HCT116 (cell line): ENCODE results near the gene CDC6. TPM values are rescaled to one million over a fixed set of nuclear protein-coding genes. Genes with fewer than 3 reads are reported as not detected.

Experiments
- ATAC-seq: fragments of 200-7000 bp; cut with Tn5 transposase; 2 replicates; pipeline ENCODE4 v1.9.1; 2020; ENCODE audit warnings: mild to moderate bottlenecking, moderate library complexity
- BruUV-seq: library from RNA; stranded (reverse); fragments of 400-500 nt; replicated peaks from 2 replicates; lab custom pipeline; 2021; lab: Mats Ljungman, UMichigan
- CTCF ChIA-PET: fragments of 300-600 bp; sonication (Branson Sonifier 250); formaldehyde crosslinking; loops from one replicate; lab custom pipeline; 2021; ENCODE audit warnings: antibody characterized with exemption; lab: Charles Lee
- POLR2A ChIA-PET: fragments of 300-600, 350-600 bp; sonication (Branson Sonifier 250); formaldehyde crosslinking; loops from one replicate; lab custom pipeline; 2021; ENCODE audit warnings: antibody characterized with exemption; lab: Charles Lee
- RAD21 ChIA-PET, 2 experiments: fragments of 300-600 bp; sonication (Branson Sonifier 250); formaldehyde crosslinking; loops; one replicate each; lab custom pipeline; 2023; ENCODE audit warnings: low total read pairs in 2 of 2; ENCODE audit not compliant: uncharacterized antibody in 2 of 2, unreplicated experiment in 2 of 2, low non-redundant PET in 1 of 2; lab: Charles Lee
- DNase-seq: peaks from one replicate; pipeline ENCODE4 v3.0.0-alpha.2; 2010; ENCODE audit warnings: low read depth, low spot score
- H2AFZ ChIP-seq: fragments of 200-600 bp; shearing (Covaris generic), sonication (generic); 2 replicates; pipeline ENCODE4 v1.6.1; 2017; ENCODE audit warnings: low read depth, mixed run types, mixed read lengths, antibody characterized with exemption, low read length; ENCODE audit not compliant: poor library complexity, severe bottlenecking
- H3K27ac ChIP-seq: 2 replicates; pipeline ENCODE4 v1.5.1; 2012; ENCODE audit warnings: low read depth, low read length
- H3K27me3 ChIP-seq: fragments of 200-600 bp; sonication (generic); 2 replicates; pipeline ENCODE4 v1.6.1; 2016; ENCODE audit warnings: mixed run types, low read length, mixed read lengths; ENCODE audit not compliant: insufficient read depth
- H3K36me3 ChIP-seq, 2 experiments: fragments of 200-500 bp in 1 of 2; fragments of 200-600 bp in 1 of 2; sonication (Bioruptor generic) in 1 of 2; sonication (generic) in 1 of 2; 2 replicates each; pipeline versions ENCODE4 v1.5.1 to v1.6.1; 2014 to 2016; ENCODE audit warnings: low read length in 2 of 2, inconsistent platforms in 1 of 2, mixed read lengths in 1 of 2, mixed run types in 1 of 2; ENCODE audit not compliant: insufficient read depth in 2 of 2, control insufficient read depth in 1 of 2
- H3K4me1 ChIP-seq, 2 experiments: fragments of 200-600 bp in 1 of 2; sonication (generic) in 1 of 2; 2 replicates each; pipeline versions ENCODE4 v1.5.1 to v1.6.1; 2012 to 2017; ENCODE audit warnings: low read length in 2 of 2, inconsistent platforms in 1 of 2, mild to moderate bottlenecking in 1 of 2, mixed read lengths in 1 of 2, mixed run types in 1 of 2, moderate library complexity in 1 of 2; ENCODE audit not compliant: insufficient read depth in 2 of 2, control insufficient read depth in 1 of 2
- H3K4me2 ChIP-seq: fragments of 200-600 bp; sonication (generic); 2 replicates; pipeline ENCODE4 v1.6.1; 2017; ENCODE audit warnings: mixed run types, low read length, mixed read lengths
- H3K4me3 ChIP-seq, 2 experiments: fragments of 200-600 bp in 1 of 2; sonication (generic) in 1 of 2; replicated peaks in 1 of 2; 2 replicates each; pipeline ENCODE4 v1.5.1; 2011 to 2016; ENCODE audit warnings: low read length in 2 of 2, control low read depth in 1 of 2, low read depth in 1 of 2, mild to moderate bottlenecking in 1 of 2, mixed read lengths in 1 of 2, mixed run types in 1 of 2
- H3K79me2 ChIP-seq: fragments of 200-600 bp; sonication (generic); 2 replicates; pipeline ENCODE4 v1.6.1; 2017; ENCODE audit warnings: mild to moderate bottlenecking, mixed run types, low read length, moderate library complexity, mixed read lengths; ENCODE audit not compliant: insufficient read depth
- H3K9ac ChIP-seq: fragments of 200-600 bp; sonication (generic); 2 replicates; pipeline ENCODE4 v1.6.1; 2016; ENCODE audit warnings: low read length, mixed read lengths
- H3K9me2 ChIP-seq: fragments of 200-600 bp; sonication (generic), shearing (Covaris generic); 2 replicates; pipeline ENCODE4 v1.6.1; 2017; ENCODE audit warnings: mixed run types, mild to moderate bottlenecking, moderate library complexity; ENCODE audit not compliant: insufficient read depth
- H3K9me3 ChIP-seq, 2 experiments: fragments of 200-500 bp in 1 of 2; fragments of 200-600 bp in 1 of 2; sonication (Bioruptor generic) in 1 of 2; sonication (generic) in 1 of 2; 2 replicates each; pipeline ENCODE4 v1.6.1; 2014 to 2017; ENCODE audit warnings: low read length in 2 of 2, mixed read lengths in 2 of 2, inconsistent platforms in 1 of 2, low read depth in 1 of 2, mild to moderate bottlenecking in 1 of 2, mixed run types in 1 of 2, moderate library complexity in 1 of 2; ENCODE audit not compliant: control insufficient read depth in 1 of 2, insufficient read depth in 1 of 2
- H4K20me1 ChIP-seq: fragments of 200-600 bp; sonication (generic), shearing (Covaris generic); 2 replicates; pipeline ENCODE4 v1.6.1; 2017; ENCODE audit warnings: mixed run types, mild to moderate bottlenecking, moderate library complexity; ENCODE audit not compliant: insufficient read depth
- CBX3 ChIP-seq: IDR thresholded peaks from 2 replicates; pipeline ENCODE4 v1.6.1; 2012; ENCODE audit warnings: low read depth
- CEBPB ChIP-seq: IDR thresholded peaks from 2 replicates; pipeline ENCODE4 v1.6.1; 2012; ENCODE audit warnings: low read depth
- EGR1 ChIP-seq: IDR thresholded peaks from 2 replicates; pipeline ENCODE4 v1.6.1; 2012; ENCODE audit warnings: low read depth
- ELF1 ChIP-seq: IDR thresholded peaks from 2 replicates; pipeline ENCODE4 v1.6.1; 2012; ENCODE audit warnings: low read depth, borderline replicate concordance
- EZH2 ChIP-seq: fragments of 200-600 bp; sonication (generic); IDR thresholded peaks from 2 replicates; pipeline ENCODE4 v1.6.1; 2017; ENCODE audit warnings: antibody characterized with exemption, mixed run types
- EZH2phosphoT487 ChIP-seq: fragments of 200-600 bp; IDR thresholded peaks from 2 replicates; pipeline ENCODE4 v1.6.1; 2018; ENCODE audit warnings: antibody characterized with exemption, borderline replicate concordance
- FOSL1 ChIP-seq: IDR thresholded peaks from 2 replicates; pipeline ENCODE4 v1.6.1; 2012; ENCODE audit warnings: low read depth
- JUND ChIP-seq: IDR thresholded peaks from 2 replicates; pipeline ENCODE4 v1.6.1; 2012
- POLR2A ChIP-seq: IDR thresholded peaks from 2 replicates; pipeline ENCODE4 v1.7.0; 2011; ENCODE audit warnings: borderline replicate concordance; ENCODE audit not compliant: insufficient read depth, insufficient read length; ENCODE audit errors: extremely low read depth
- POLR2AphosphoS5 ChIP-seq: IDR thresholded peaks from 2 replicates; pipeline ENCODE4 v1.6.1; 2011; ENCODE audit warnings: mild to moderate bottlenecking, low read depth, low read length, moderate library complexity
- RAD21 ChIP-seq: IDR thresholded peaks from 2 replicates; pipeline ENCODE4 v1.6.1; 2012; ENCODE audit warnings: low read depth, mild to moderate bottlenecking
- SIN3A ChIP-seq: IDR thresholded peaks from 2 replicates; pipeline ENCODE4 v1.6.1; 2012; ENCODE audit warnings: low read depth
- SP1 ChIP-seq: IDR thresholded peaks from 2 replicates; pipeline ENCODE4 v1.6.1; 2012; ENCODE audit warnings: low read depth
- SRF ChIP-seq: IDR thresholded peaks from 2 replicates; pipeline ENCODE4 v1.6.1; 2012; ENCODE audit warnings: low read depth
- TCF7L2 ChIP-seq: IDR thresholded peaks from 2 replicates; pipeline ENCODE4 v1.7.0; 2011; ENCODE audit warnings: borderline replicate concordance, inconsistent platforms; ENCODE audit not compliant: insufficient read depth, insufficient read length; ENCODE audit errors: extremely low read depth
- ZFX ChIP-seq: fragments of 450-650 bp; IDR thresholded peaks from 2 replicates; pipeline ENCODE4 v1.6.1; 2017
- ZNF274 ChIP-seq: fragments of 200-500 bp; sonication (Bioruptor generic); IDR thresholded peaks from 2 replicates; pipeline ENCODE4 v1.6.1; 2014; ENCODE audit warnings: mild to moderate bottlenecking, low read depth, low read length, inconsistent platforms
- intact Hi-C: fragments of 100-400 bp; cut with micrococcal nuclease; formaldehyde crosslinking; loops from 2 replicates; pipeline ENCODE4 v1.10.0; 2022
- total RNA-seq: library from RNA; stranded (reverse); gene quantifications from one replicate; pipeline ENCODE4 v1.2.1, GENCODE V29; 2021; ENCODE audit not compliant: unreplicated experiment
- TF ChIP-seq, protein P1 (sequence below): IDR thresholded peaks from 2 replicates; pipeline ENCODE4 v1.6.1; 2011; ENCODE audit warnings: mild to moderate bottlenecking, low read length, moderate library complexity; ENCODE audit not compliant: insufficient replicate concordance; ENCODE audit errors: extremely low read depth
- TF ChIP-seq, protein P2 (sequence below): IDR thresholded peaks from 2 replicates; pipeline ENCODE4 v1.6.1; 2012
- TF ChIP-seq, protein P3 (sequence below): IDR thresholded peaks from 2 replicates; pipeline ENCODE4 v1.6.1; 2012; ENCODE audit warnings: low read depth
- TF ChIP-seq, protein P4 (sequence below), 3 experiments: fragments of 200-600 bp in 1 of 3; sonication (generic) in 1 of 3; IDR thresholded peaks in 2 of 3; conservative IDR thresholded peaks in 1 of 3; 2 replicates each; pipeline ENCODE4 v1.5.1; 2012 to 2017; ENCODE audit warnings: low read depth in 2 of 3, low read length in 2 of 3, antibody characterized with exemption in 1 of 3, borderline replicate concordance in 1 of 3, control low read depth in 1 of 3, mild to moderate bottlenecking in 1 of 3, mixed read lengths in 1 of 3, mixed run types in 1 of 3, moderate library complexity in 1 of 3; ENCODE audit not compliant: insufficient read depth in 1 of 3
- TF ChIP-seq, protein P5 (sequence below): IDR thresholded peaks from 2 replicates; pipeline ENCODE4 v1.6.1; 2012

The CDC6 gene
- total RNA-seq, 1 experiment from 2014 or later, result 117 TPM

DNA sequence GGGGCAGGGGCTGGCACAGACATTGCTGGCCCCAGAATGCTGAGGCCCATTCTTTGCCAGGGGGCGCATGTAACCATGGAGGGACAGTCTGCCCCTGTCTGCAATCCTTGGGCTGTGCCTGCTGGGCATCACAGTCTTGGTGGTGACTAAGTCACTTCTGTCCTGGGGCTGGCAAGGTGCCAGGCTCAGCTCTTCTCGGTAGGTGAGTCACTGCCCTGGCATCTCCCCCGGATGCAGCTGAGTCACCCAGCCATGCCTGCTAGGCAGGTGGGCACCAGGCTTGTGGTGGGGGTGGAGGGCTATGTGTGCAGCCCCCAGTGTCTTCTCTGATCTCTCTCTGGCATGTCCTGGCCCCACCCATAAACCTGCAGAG is 26.9 kb downstream of the CDC6 start:
- no TSS peak for BruUV-seq
- H3K4me1 ChIP-seq, result peaks cover 71 to 90% of the 10 kb centered on the region in 2 experiments
- CTCF ChIA-PET, result interaction anchor here (2.5 kb wide), 1 partner anchor 14 kb away, joined by 6 read pairs; no protein-coding TSS in a partner anchor
- H3K4me3 ChIP-seq, result peak overlapping the region; percentile 7 to 28; a peak in 2 of 4 replicates
- no peaks in the 10 kb centered on the region for H3K36me3 ChIP-seq
- peak overlapping the region; percentile 53 for H3K27ac ChIP-seq
- no peak overlapping the region for H2AFZ ChIP-seq
- H3K79me2 ChIP-seq, result peaks cover 15% of the 10 kb centered on the region
- peak overlapping the region; percentile 49 for H3K9ac ChIP-seq
- intact Hi-C loops, result no loop called here
- POLR2A ChIA-PET, result interaction anchor here (0.9 kb wide), 1 partner anchor 37 kb away, joined by 3 read pairs; no protein-coding TSS in a partner anchor
- no peaks in the 10 kb centered on the region for H4K20me1 ChIP-seq
- RAD21 ChIA-PET, result no interaction called here
- H3K9me3 ChIP-seq, result no peaks in the 10 kb centered on the region
- ATAC-seq (peak; percentile 54), DNase-seq (peak; percentile 95)
- no peaks in the 10 kb centered on the region for H3K9me2 ChIP-seq
- peak overlapping the region; percentile 77 for H3K4me2 ChIP-seq
- H3K27me3 ChIP-seq, result no peaks in the 10 kb centered on the region
- TF ChIP-seq, protein P1, sequence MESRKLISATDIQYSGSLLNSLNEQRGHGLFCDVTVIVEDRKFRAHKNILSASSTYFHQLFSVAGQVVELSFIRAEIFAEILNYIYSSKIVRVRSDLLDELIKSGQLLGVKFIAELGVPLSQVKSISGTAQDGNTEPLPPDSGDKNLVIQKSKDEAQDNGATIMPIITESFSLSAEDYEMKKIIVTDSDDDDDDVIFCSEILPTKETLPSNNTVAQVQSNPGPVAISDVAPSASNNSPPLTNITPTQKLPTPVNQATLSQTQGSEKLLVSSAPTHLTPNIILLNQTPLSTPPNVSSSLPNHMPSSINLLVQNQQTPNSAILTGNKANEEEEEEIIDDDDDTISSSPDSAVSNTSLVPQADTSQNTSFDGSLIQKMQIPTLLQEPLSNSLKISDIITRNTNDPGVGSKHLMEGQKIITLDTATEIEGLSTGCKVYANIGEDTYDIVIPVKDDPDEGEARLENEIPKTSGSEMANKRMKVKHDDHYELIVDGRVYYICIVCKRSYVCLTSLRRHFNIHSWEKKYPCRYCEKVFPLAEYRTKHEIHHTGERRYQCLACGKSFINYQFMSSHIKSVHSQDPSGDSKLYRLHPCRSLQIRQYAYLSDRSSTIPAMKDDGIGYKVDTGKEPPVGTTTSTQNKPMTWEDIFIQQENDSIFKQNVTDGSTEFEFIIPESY, result peak; percentile 76
- peak; percentile 86 for TF ChIP-seq POLR2AphosphoS5
- no peak for TF ChIP-seq ZNF274
- TF ChIP-seq, protein P2, sequence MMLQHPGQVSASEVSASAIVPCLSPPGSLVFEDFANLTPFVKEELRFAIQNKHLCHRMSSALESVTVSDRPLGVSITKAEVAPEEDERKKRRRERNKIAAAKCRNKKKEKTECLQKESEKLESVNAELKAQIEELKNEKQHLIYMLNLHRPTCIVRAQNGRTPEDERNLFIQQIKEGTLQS, result no peak
- TF ChIP-seq, protein P3, sequence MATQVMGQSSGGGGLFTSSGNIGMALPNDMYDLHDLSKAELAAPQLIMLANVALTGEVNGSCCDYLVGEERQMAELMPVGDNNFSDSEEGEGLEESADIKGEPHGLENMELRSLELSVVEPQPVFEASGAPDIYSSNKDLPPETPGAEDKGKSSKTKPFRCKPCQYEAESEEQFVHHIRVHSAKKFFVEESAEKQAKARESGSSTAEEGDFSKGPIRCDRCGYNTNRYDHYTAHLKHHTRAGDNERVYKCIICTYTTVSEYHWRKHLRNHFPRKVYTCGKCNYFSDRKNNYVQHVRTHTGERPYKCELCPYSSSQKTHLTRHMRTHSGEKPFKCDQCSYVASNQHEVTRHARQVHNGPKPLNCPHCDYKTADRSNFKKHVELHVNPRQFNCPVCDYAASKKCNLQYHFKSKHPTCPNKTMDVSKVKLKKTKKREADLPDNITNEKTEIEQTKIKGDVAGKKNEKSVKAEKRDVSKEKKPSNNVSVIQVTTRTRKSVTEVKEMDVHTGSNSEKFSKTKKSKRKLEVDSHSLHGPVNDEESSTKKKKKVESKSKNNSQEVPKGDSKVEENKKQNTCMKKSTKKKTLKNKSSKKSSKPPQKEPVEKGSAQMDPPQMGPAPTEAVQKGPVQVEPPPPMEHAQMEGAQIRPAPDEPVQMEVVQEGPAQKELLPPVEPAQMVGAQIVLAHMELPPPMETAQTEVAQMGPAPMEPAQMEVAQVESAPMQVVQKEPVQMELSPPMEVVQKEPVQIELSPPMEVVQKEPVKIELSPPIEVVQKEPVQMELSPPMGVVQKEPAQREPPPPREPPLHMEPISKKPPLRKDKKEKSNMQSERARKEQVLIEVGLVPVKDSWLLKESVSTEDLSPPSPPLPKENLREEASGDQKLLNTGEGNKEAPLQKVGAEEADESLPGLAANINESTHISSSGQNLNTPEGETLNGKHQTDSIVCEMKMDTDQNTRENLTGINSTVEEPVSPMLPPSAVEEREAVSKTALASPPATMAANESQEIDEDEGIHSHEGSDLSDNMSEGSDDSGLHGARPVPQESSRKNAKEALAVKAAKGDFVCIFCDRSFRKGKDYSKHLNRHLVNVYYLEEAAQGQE, result no peak
- TF ChIP-seq EGR1, result peak; percentile 72
- TF ChIP-seq FOSL1, result peak; percentile 99
- TF ChIP-seq SIN3A, result peak; percentile 76; the same call in 1 of the 2 replicates
- no peak for TF ChIP-seq CEBPB
- no peak for TF ChIP-seq ELF1
- no peak for TF ChIP-seq POLR2A
- TF ChIP-seq SRF, result no peak; the same call in 1 of the 2 replicates
- TF ChIP-seq, protein P4, sequence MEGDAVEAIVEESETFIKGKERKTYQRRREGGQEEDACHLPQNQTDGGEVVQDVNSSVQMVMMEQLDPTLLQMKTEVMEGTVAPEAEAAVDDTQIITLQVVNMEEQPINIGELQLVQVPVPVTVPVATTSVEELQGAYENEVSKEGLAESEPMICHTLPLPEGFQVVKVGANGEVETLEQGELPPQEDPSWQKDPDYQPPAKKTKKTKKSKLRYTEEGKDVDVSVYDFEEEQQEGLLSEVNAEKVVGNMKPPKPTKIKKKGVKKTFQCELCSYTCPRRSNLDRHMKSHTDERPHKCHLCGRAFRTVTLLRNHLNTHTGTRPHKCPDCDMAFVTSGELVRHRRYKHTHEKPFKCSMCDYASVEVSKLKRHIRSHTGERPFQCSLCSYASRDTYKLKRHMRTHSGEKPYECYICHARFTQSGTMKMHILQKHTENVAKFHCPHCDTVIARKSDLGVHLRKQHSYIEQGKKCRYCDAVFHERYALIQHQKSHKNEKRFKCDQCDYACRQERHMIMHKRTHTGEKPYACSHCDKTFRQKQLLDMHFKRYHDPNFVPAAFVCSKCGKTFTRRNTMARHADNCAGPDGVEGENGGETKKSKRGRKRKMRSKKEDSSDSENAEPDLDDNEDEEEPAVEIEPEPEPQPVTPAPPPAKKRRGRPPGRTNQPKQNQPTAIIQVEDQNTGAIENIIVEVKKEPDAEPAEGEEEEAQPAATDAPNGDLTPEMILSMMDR (IDR thresholded peaks at IDR 0.05 in 2 of 3, conservative IDR thresholded peaks at IDR 0.05 in 1 of 3; ENCODE audit: borderline replicate concordance in 1 of 3, insufficient read depth in 1 of 3, low read depth in 2 of 3, low read length in 2 of 3), result no peak
- TF ChIP-seq RAD21, result no peak
- TF ChIP-seq EZH2, result no peak
- peak; percentile 100 for TF ChIP-seq JUND
- peak; percentile 80 for TF ChIP-seq TCF7L2
- TF ChIP-seq EZH2phosphoT487, result no peak
- TF ChIP-seq CBX3, result peak; percentile 54; the same call in 1 of the 2 replicates
- TF ChIP-seq, protein P5, sequence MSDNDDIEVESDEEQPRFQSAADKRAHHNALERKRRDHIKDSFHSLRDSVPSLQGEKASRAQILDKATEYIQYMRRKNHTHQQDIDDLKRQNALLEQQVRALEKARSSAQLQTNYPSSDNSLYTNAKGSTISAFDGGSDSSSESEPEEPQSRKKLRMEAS, result peak; percentile 88
- no peak for TF ChIP-seq ZFX
- peak; percentile 97 for TF ChIP-seq SP1
